GM10248 (cell line): Measurements from ENCODE around the gene FNDC7.
"Not testable (repeated sequence)": the region's sequence is repeated elsewhere in the genome, so short reads cannot be mapped to it uniquely, and the experiment has no call there.

ENCODE experiments used
- CTCF ChIA-PET: fragments of 300-600 bp; sonication (Branson Sonifier 250); formaldehyde crosslinking; extraction: SDS; loops from one replicate; lab custom pipeline; 2021; ENCODE audit warnings: antibody characterized with exemption; lab: Yijun Ruan, JAX
- POLR2A ChIA-PET: fragments of 350-650 bp; sonication (Branson Sonifier 250); formaldehyde crosslinking; extraction: SDS; loops from one replicate; lab custom pipeline; 2020; ENCODE audit warnings: antibody characterized with exemption; lab: Yijun Ruan, JAX
- DNase-seq: peaks from one replicate; pipeline ENCODE4 v3.0.0; 2012; ENCODE audit errors: extremely low spot score
- CTCF ChIP-seq: IDR thresholded peaks from 2 replicates; pipeline ENCODE4 v1.5.1; 2012; ENCODE audit warnings: mild to moderate bottlenecking, low read depth; ENCODE audit errors: extremely low read depth, missing control alignments, control extremely low read depth

Gene FNDC7

GRCh38 chr1:108712606-108713150 is at the start of gene FNDC7:
Gene FNDC7 (plus strand): TSS chr1:108712908. CDS start chr1:108712934, 26 bp downstream.
- ChIA-PET CTCF (interaction anchor here (1.2 to 1.3 kb wide), 2 partner anchors 10 to 35 kb away, joined by 3 read pairs; no protein-coding TSS in a partner anchor), POLR2A (no interaction called here)
- no peak for TF ChIP-seq CTCF
- no peak for DNase-seq

GRCh38 chr1:108663074-108663473 is 49.6 kb upstream of the FNDC7 start:
- TF ChIP-seq CTCF = no peak
- DNase-seq = no peak
- CTCF ChIA-PET = interaction anchor here (0.7 kb wide), 1 partner anchor 15 kb away, joined by 3 read pairs; no protein-coding TSS in a partner anchor
- POLR2A ChIA-PET = no interaction called here

GRCh38 chr1:108664481-108664880 is 48.2 kb upstream of the FNDC7 start:
- TF ChIP-seq CTCF = no peak
- no peak for DNase-seq
- ChIA-PET POLR2A (no interaction called here), CTCF (interaction anchor here (1.3 to 1.7 kb wide), 2 partner anchors 8 to 28 kb away, joined by 3 to 4 read pairs; partner anchors contain the start of gene PRPF38B)

GRCh38 chr1:108665067-108665466 is 47.6 kb upstream of the FNDC7 start:
- DNase-seq = no peak
- POLR2A ChIA-PET = no interaction called here
- CTCF ChIA-PET = interaction anchor here (1.7 kb wide), 1 partner anchor 9 kb away, joined by 4 read pairs; no protein-coding TSS in a partner anchor
- TF ChIP-seq CTCF = no peak

GRCh38 chr1:108665771-108666170 is 46.9 kb upstream of the FNDC7 start:
- TF ChIP-seq CTCF = no peak
- POLR2A ChIA-PET = no interaction called here
- DNase-seq = no peak
- CTCF ChIA-PET = interaction anchor here (1.7 kb wide), 1 partner anchor 10 kb away, joined by 4 read pairs; no protein-coding TSS in a partner anchor

- POLR2A ChIA-PET, DNase-seq: not testable (repeated sequence)
- CTCF ChIA-PET = interaction anchor here (1.4 kb wide), 1 partner anchor 11 kb away, joined by 3 read pairs; no protein-coding TSS in a partner anchor
Measured at GRCh38 chr1:108667422-108667821, 45.3 kb upstream of the FNDC7 start.

GRCh38 chr1:108668777-108669176 is 43.9 kb upstream of the FNDC7 start:
- POLR2A ChIA-PET = no interaction called here
- no peak for DNase-seq
- TF ChIP-seq CTCF = no peak
- CTCF ChIA-PET = interaction anchor here (1.4 kb wide), 1 partner anchor 9 kb away, joined by 3 read pairs; no protein-coding TSS in a partner anchor
